ENCODE data around the gene SOWAHB.

SOWAHB gene

DNA sequence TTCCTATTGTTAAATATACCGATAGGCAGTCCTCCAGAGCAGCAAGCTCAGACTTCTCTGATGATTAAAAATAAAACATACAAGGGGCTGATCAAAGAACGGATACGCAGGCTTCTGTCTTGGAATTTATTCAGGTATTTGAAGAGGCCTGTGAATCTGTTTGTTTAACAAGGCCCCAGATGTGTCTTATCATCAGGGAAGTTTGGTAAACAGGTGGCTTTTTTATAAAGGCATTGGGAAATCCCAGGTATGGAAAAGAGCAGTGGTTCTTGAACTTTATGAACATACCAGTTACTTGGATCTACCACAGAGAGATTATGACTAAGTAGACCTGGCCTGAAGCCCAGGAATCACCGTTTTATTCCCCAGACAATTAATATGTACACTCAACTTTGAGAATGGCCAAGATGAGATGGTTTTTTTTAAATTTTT lies 47.9 kb downstream of the SOWAHB start:
- DNase-seq (ENCODE audit: low spot score), result peak; percentile 37
